ENCODE data around the gene JMJD8. TPM values are rescaled to one million over a fixed set of nuclear protein-coding genes. Genes with fewer than 3 reads are reported as not detected.
A peak's percentile ranks its signal among the peaks of the same experiment; 100 is the strongest.

JMJD8 gene, protein sequence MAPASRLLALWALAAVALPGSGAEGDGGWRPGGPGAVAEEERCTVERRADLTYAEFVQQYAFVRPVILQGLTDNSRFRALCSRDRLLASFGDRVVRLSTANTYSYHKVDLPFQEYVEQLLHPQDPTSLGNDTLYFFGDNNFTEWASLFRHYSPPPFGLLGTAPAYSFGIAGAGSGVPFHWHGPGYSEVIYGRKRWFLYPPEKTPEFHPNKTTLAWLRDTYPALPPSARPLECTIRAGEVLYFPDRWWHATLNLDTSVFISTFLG
- 100 to 1,000 TPM in 1 of 9 donors, 10 to 100 TPM in 8; 37.5 to 103 (median 44.1) TPM for total RNA-seq
- polyA plus RNA-seq, result 10 to 100 TPM; 36.2 to 66.6 TPM
- long read RNA-seq, donor 1, transcript JMJD8-201 (9 exons, 2,038 nt), result major isoform, 52 of 129 reads
- long read RNA-seq, donor 1, partial matches to known transcripts, result 21 of 129 reads
- long read RNA-seq, donor 1, other reads (novel, unspliced or antisense), result 42 of 129 reads
- long read RNA-seq, donor 2, transcript JMJD8-203 (8 exons, 1,015 nt), result major isoform, 13 of 76 reads
- long read RNA-seq, donor 2, transcript JMJD8-209 (8 exons, 2,205 nt), result minor isoform, 12 of 76 reads
- long read RNA-seq, donor 2, partial matches to known transcripts, result 29 of 76 reads
- long read RNA-seq, donor 2, other reads (novel, unspliced or antisense), result 20 of 76 reads
- long read RNA-seq, donor 3, transcript JMJD8-203 (8 exons, 1,015 nt), result minor isoform, 8 of 91 reads
- long read RNA-seq, donor 3, transcript JMJD8-209 (8 exons, 2,205 nt), result minor isoform, 10 of 91 reads
- long read RNA-seq, donor 3, transcript JMJD8-201 (9 exons, 2,038 nt), result major isoform, 22 of 91 reads
- long read RNA-seq, donor 3, partial matches to known transcripts, result 14 of 91 reads
- long read RNA-seq, donor 3, other reads (novel, unspliced or antisense), result 32 of 91 reads

- H3K4me3 ChIP-seq, result peak within 1 kb of the TSS; percentile 46 to 86 (median 64)
- H3K9me3 ChIP-seq, result no peaks in the 10 kb centered on the region
- H3K36me3 ChIP-seq, result peaks cover 0 to 41% (median 24%) of the 10 kb centered on the region in 9 donors
- ATAC-seq, result peak; percentile 72 to 83 (median 74)
- peak within 1 kb of the TSS in 11 of 12 donors; percentile 62 to 91 (median 79) for H3K27ac ChIP-seq
- peaks cover 14 to 70% (median 52%) of the 10 kb centered on the region in 12 donors for H3K4me1 ChIP-seq
- TF ChIP-seq CTCF (IDR thresholded peaks at IDR 0.05) (no peak), POLR2A (IDR thresholded peaks at IDR 0.05) (peak in 1 of 2 donors; percentile 80)
- H3K27me3 ChIP-seq, result no peaks in the 10 kb centered on the region
- WGBS, 4 donors, result 2 to 7% (median 4%) methylated on average over 19 to 91 of the region's 91 CpGs
- intact Hi-C loops (cut with DNase I), result no loop called here
- peak; percentile 98 to 99 (median 98) for DNase-seq
Observed at GRCh38 chr16:684071-684794, at the start of gene JMJD8. Gene JMJD8 (minus strand): TSS chr16:684334. CDS start chr16:684319, 15 bp downstream.

GRCh38 chr16:733382-734207, 49.5 kb upstream of the JMJD8 start:
- H3K27me3 ChIP-seq, result peaks cover 0 to under 1% (median 0%) of the 10 kb centered on the region in 9 donors
- TF ChIP-seq POLR2A (IDR thresholded peaks at IDR 0.05) (no peak), CTCF (IDR thresholded peaks at IDR 0.05) (peak in 7 of 12 donors; percentile 8 to 44 (median 24))
- no peak overlapping the region for H3K27ac ChIP-seq
- peaks cover 0 to 78% (median 65%) of the 10 kb centered on the region in 9 donors for H3K36me3 ChIP-seq
- H3K9me3 ChIP-seq, result no peaks in the 10 kb centered on the region
- WGBS, 4 donors, result 81 to 86% (median 82%) methylated on average over 17 to 34 of the region's 34 CpGs
- DNase-seq, result no peak
- intact Hi-C loops (cut with DNase I), result no loop called here
- ATAC-seq, result no peak
- no peak overlapping the region for H3K4me3 ChIP-seq
- H3K4me1 ChIP-seq, result peaks cover 0 to 6% (median 1%) of the 10 kb centered on the region in 12 donors

DNA sequence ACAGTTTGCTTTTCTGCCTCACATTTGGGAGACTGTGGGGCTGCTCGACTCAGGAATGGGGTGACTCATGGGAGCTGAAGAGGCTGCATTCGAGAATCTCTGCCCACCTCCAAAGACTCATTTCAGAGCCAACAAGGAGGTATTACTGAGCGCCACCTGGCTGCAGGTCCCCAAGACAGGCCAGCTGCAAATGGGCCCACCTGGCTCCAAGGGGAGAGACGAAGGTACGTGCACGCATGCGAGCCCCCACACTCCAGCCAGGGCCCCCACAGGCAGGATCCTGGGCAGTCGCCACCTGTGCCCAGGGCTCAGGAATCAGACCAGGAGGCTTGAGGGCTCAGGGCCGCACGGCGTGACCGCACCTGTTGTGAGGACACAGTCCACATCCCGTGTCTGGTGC, 48.8 kb upstream of the JMJD8 start:
- intact Hi-C loops (cut with DNase I), result no loop called here
- 90 to 92% (median 91%) methylated on average over 3 to 13 of the region's 13 CpGs for WGBS, 4 donors
- ATAC-seq, result no peak
- H3K36me3 ChIP-seq, result peaks cover 0 to 75% (median 63%) of the 10 kb centered on the region in 9 donors
- H3K9me3 ChIP-seq, result no peaks in the 10 kb centered on the region
- peaks cover 0 to 13% (median 8%) of the 10 kb centered on the region in 12 donors for H3K4me1 ChIP-seq
- H3K4me3 ChIP-seq, result no peak overlapping the region
- no peak for DNase-seq
- H3K27ac ChIP-seq, result no peak overlapping the region
- TF ChIP-seq CTCF (IDR thresholded peaks at IDR 0.05) (no peak), POLR2A (IDR thresholded peaks at IDR 0.05) (no peak)
- peaks cover 0 to 6% (median 0%) of the 10 kb centered on the region in 9 donors for H3K27me3 ChIP-seq
